ENCODE measurements around the gene SIPA1L3. TPM values are rescaled to one million over a fixed set of nuclear protein-coding genes. Genes with fewer than 3 reads are reported as not detected.
A peak's percentile ranks its signal among the peaks of the same experiment; 100 is the strongest.
"Not testable (repeated sequence)": the region's sequence is repeated elsewhere in the genome, so short reads cannot be mapped to it uniquely, and the experiment has no call there.

Gene SIPA1L3
- polyA plus RNA-seq, 12 donors, result 6.8 to 24.9 (median 9.1) TPM; not detected in 1

DNA sequence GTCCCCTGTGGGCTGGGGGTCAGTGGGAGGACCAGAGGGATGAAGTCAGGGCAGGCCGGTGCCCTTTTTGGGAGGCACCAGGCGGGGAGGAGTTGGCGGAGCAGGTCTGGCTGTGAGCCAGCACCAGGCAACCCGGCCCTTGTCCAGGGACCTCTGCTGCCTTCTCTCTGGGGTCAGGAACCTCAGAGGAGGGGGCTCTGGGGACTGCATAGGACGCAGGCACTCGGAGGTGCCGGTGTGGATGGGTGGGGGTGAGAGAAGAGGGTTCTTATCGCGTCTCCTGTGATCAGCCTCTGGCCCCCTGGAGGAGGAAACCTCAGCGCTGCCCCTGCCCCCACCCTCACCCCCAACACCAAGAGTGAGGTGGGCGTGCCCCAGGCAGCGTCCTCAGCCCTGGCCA, 300.5 kb downstream of the SIPA1L3 start:
- DNase-seq, result no peak

DNA sequence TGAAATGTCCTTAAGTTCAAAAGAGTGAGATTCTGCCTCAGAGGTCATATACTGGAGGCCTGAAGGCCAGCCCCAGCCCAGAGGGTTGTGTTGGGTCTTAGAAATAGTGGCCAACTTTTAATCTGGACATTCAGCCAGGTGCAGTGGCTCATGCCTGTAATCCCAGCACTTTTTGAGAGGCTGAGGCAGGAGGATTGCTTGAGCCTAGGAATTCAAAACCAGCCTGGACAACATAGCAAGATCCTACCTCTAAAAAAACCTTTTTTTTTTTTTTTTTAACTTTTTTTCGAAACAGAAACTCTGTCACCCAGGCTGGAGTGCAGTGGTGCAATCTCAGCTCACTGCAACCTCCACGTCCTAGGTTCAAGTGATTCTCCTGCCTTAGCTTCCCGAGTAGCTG, 301.6 kb downstream of the SIPA1L3 start:
- DNase-seq, result no peak

DNA sequence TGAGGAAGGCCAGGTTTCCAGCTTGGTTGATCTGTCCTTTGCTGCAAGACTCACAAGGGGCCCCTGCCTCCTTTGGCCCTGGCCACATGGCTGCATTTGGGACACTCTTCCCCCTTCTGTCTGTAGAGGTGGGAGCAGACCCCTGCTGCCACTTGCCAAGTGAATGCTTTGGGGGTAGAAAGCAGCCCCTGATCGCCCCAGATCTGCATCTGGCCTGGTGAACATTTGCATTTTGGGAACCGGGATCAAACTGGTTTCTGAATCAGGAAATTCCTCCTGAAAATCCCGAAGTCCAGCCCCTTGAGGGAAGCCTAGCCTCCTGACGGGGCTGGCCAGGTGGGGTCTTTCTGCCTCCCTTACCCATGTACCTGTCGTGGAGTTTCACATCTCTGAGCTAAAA, 302.1 kb downstream of the SIPA1L3 start:
- DNase-seq, result no peak

DNA sequence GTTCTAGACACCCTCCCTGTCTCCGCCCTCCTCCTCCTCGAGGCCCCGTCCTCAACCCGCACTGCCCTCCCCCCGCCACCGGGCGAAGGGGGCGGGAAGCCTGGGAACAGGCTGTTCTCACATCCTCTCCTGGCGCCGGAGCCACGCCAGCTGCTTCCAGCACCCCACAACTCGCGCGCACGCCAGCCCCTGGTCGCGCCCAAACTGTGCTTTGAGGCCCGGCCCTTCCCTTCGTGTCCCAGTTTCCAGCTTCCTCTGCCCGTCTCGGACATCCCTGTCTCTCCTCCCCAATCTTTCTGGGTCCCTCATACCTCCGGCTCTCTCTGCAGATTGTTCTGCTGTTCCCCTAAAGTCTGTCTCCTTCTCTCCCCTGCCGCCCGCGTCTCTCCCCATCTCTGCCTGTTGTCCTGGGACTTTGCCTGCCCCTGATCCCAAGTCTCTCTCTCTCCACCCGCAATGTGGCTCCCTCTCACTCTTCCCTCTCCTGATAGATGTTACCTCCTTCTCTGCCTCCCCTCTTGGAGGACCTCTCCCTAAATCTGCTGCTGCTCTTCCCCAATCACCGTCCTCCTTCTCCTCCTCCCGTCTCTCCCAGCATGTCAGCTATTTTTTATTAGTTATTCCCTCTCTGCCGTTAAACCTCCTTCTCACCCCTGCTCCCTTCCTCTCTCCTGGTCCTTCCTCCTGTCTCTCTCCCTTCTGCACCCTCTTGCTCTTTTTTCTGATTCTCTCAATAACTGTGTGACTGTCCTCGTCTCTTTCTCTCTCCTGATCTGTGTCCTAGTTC, 302.9 kb downstream of the SIPA1L3 start:
- peak; percentile 91 for DNase-seq

DNA sequence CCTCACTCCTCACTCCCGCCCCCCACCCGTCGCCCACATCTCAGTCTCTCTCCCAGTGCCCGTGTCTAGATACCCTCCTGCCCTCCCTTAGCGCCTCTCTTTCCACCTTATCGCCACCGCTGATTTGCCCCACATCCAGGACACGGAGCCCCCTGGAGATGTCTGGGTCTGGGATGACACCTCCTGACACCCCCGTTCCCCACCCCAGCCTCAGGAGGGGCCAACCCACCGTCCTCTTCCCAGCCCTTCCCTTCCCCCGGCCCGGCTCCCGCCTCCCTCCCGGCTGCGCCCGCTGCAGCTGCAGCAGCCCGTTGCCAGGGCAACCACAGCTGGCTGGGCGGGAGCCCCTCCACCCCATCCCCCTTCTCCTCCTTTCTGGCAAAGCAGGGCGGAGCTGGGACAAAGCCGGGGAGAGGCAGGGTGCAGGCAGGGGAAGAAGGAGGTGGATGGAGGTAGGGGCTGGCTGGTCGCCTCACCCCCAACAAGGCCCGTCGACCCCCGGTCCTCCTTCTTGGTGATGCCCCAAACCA, 303.5 kb downstream of the SIPA1L3 start:
- peak; percentile 93 for DNase-seq

DNA sequence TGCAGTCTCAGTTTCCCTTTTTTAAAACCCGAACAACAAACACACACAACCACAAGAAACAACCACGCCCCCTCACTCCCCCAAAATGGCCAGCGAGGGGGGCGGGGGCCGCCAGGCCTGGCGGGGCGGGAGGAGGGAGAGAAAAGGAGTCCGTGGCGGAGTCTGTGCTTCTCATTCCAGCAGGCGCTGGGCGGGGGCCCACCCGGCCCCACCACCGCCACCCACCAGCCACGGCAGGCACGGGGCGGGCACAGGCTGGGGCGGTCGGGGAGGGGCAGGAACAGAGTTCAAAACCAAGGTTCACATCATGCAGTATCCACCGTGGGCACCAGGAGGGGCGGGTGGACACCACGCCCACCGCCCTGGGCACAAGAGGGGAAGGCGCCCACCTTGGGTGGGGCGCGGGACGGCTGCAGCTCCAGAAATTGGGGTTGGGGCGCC, 304.2 kb downstream of the SIPA1L3 start:
- peak; percentile 68 for DNase-seq

DNA sequence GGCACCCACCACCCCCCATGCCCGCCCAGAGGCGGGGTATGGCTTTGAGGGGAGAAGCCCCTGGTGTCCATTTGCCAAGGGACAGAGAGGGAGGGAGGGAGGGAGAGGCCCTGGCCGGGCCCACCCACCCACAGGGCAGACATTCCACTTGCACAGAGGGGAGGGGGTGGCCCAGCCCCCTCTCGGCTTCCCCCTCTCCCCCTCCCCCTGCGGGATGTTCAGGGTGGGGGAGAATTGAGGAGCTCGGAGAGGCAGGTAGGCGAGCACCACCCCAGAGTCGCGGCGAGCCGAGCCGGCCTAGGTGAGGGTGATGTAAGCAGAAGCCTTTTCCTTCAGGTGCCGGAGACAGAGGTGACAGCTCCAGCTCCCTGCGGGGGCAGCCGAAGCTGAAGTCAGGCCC, 304.8 kb downstream of the SIPA1L3 start:
- no peak for DNase-seq

DNA sequence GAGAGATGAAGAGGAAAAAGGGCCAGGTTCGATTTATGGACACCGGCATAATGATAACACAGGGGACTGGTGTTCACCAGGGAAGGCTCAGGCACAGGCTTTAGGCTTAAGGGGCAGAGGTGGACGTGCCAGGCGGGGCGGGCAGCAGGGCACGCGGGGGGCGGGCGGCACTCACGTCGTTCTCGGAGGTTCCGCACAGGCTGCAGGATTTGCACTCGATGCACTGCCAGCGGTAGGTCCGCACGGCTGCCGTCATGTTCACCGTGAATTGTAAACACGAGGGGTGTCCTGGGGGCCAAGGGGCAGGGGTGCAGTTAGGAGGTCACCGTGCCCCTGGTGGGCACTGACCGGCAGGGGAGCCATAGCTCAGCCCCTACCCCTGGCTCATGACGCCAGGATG, 306.5 kb downstream of the SIPA1L3 start:
- DNase-seq, result no peak

DNA sequence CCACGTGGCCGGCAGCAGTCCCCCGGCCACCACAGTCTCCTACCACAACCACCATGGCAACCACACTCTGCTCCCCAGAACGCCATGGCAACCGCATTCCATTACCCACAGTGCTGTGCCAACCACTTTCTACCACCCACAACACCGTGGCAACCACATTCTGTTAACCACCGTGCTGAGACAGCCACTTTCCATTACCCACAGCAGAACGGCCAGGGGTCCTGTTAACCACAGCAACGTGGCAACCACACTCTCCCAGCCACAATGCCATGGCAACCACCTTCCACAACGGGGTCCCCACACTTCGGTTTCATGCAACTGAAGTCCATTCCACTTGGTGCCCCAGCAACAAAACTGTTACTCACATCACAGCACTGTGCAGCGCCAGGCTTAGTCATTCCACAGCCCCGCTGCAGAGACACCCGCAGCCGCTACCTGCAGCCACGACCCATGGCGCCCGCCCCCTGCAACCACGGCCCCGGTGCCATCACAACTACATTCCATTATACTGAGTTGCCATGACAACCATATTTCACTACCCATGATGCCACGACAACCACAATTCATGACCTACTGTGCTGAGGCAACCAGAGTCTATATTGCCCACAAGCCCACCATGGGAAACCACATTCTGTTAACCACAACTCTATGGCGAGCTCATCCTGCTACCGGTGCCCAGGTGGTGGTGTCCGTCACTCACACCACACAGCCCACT, 307.1 kb downstream of the SIPA1L3 start:
- DNase-seq, result no peak

DNA sequence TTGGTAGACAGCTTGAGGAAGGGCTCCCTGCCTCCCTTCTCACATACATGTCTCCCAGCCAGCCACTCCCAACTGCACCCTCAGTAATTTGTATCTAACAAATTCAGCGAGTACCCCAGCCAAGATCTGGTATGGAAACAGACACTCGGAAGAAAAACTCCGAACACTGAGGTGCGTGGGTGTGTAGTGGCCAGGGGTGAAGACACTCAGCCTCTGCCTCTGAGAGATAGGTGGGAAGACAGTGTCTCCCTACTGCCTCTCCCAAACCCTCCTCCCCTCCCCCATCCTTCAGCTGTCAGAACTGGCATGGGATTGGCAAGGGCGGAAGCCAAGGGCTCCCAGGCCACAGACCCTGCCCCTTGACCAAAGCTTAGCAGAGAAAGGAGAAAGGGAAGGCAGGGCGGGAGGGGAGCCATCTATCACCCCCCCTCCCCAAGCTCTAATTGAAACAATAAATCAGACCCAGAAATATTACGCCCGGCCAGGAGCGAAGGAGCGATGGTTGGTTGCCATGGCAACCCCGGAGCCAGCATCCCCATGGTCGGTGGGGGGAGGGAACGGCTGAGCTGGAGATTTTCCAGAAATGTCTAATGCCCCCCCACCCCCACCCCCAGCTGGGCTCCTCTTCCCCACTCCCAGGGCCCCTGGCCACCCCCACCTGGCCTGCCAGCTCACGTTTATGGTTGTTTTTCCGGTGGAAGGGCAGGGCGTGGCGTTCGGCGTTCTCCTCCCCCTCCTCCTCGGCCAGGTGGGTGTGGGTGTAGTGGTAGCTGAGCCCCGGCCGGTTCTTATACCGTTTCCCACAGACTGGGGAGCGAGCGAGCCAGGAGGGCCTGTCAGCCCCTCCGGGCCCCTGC, 310.0 kb downstream of the SIPA1L3 start:
- no peak for DNase-seq

DNA sequence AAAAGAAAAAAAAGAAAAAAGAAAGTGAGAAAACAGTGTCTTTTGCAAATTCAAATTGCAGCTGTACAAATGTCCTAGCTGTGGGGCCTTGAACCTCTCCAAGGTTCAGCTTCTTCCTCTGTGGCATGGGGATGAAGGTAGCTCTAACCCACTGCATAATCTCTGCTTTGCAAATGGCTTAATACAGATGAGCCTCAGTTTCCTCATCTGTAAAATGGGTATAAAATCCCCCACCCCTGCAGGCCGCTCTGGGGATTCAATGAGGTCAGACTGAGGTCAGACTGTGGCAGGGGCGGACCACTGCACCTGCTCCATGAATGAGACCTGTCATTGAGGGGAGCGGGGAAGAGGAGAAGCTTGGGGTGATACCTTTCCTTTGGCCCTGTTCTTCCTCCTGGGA, 311.2 kb downstream of the SIPA1L3 start:
- no peak for DNase-seq

DNA sequence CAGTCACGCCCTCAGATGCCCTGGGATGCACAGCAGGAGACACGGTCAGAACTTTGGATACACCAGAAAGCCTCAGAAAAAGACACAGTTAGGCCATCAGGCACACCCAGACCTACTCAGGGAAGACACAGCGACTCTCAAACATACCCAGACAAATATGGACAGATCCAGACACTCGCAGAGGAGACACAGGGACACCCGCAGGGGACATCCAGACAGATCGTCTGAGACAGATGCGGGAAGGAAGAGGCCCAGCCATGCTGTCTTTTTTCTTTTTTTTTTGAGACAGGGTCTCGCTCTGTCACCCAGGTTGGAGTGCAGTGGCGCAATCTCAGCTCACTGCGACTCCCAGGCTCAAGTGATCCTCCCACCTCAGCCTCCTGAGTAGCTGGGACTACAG, 312.2 kb downstream of the SIPA1L3 start:
- DNase-seq, result no peak

DNA sequence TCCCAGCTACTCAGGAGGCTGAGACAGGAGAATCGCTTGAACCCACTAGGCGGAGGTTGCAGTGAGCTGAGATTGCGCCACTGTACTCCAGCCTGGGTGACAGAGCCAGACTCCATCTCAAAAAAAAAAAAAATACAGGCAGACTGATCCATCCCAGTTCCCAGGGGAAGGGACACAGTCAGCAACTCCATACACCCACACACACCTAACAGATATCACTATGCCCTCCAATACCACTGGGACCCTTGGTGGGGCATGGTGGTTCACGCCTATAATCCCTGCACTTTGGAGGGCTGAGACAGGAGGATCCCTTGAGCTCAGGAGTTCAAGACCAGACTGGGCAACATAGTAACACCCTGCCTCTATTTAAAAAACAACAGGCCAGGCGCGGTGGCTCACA, 314.4 kb downstream of the SIPA1L3 start:
- DNase-seq, result no peak

DNA sequence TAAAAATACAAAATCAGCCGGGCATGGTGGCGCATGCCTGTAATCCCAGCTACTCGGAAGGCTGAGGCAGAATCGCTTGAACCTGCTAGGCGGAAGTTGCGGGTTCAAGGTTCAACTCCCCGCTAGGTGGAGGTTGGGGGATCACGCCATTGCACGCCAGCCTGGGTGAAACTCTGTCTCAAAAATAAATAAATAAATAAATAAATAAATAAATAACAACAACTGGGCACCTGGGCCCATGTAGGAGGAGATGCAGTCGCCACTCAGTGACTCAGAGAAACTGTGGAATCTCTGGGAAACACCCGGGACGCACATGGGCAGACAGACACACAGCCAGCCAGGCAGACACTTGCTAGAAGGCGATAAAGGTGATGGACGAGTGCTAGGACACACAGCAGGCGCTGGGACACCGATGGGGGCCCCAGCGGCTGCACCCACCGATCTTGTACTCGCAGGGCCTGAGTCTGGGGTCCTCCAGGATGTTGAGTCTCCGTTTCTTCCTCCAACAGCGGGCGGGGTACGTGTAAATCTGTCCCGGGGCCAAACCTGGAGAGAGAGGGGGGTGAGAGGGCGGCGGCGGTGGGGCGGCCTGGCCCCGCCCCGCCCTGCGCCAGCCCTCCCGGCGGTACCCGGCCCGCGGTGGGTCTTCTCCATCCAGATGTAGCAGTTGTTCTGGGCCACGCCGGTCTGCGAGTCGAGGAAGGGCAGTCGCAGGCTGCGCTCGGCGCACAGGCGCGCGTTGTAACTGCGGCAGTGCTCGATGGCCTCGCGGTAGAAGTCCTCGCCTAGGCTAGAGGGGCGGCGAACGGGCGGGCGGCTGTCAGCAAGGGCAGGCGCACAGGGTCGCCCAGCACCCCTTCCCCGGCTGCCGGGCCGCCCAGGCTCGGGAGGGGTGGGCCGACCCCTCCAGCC, 315.2 kb downstream of the SIPA1L3 start:
- no peak for DNase-seq

DNA sequence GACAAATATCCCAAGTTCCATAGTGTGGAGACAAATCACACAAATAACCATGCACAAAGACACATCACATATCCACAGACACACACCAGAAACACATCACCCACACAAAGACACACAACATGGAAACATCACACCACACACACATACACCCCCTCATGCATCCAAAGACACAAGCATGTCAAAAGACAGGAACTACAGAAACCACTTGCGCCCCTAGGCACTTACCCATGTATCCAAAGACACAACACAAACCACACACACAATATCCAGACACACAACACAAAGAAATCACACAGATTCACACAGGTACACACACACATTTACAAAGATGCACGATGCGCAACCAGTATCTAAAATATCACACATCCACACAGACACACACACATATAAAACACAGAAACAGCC, 316.1 kb downstream of the SIPA1L3 start:
- DNase-seq, result no peak

DNA sequence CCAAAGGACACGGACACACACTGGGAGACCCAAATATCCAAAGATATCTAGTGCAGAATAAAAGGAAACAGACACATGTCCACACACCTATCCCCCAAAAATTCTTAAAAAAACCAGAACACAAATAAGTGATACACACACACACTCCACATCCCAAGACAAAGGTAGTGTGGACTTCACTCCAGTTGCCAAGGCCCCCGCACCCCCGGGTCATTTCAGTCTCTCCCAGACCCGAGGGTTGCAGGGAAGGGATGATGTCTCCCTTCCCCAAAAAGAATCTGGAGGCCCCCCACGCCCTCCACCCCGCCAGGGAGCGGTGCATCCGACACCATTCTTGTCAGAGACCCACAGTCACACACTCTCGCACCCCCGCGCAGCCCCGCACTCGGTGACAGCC, 316.6 kb downstream of the SIPA1L3 start:
- no peak for DNase-seq

DNA sequence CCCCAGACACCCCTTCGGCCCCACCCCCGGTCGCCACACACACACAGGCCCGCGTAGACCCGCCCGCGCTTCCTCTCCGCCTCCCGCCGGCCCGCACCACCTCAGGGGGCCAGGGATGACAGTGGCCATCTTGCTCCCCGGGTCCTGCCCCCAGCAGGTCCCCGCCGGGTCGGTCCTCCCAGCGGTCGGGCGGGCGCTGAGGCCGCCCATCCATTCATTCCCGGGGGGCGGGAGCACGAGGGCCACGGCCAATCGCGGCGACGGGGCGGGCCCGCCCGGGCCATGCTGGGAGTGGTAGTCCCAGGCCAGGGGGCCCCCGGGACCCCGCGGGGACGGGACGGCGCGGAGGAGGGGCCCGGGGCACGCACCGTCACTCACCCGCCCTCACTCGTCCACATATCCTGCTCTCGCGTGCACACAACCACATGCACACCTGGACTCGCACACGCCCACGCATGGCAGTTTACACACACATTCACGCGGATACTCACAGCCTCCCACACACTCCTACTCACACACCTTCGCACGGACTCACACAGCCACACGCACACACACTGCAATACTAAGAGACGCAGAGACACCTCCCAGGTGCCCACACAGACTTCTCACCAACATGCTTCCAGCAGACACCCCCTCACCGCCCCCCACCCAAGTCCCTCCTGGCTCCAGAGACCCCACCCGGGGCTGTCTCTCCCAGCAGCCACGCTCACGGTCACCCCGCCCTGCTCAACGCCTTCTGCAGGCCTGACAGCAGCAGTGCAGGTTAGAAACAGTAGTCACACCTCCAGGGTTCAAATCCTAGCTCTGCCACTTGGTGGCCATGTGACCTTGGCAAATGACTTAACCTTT, 317.2 kb downstream of the SIPA1L3 start, which contains the start of gene DPF1:
DPF1 (minus strand) TSS at position 209 of the 849 bp plus-strand sequence; CDS start at position 129, 80 bp downstream.
- DNase-seq, result peak; percentile 57

DNA sequence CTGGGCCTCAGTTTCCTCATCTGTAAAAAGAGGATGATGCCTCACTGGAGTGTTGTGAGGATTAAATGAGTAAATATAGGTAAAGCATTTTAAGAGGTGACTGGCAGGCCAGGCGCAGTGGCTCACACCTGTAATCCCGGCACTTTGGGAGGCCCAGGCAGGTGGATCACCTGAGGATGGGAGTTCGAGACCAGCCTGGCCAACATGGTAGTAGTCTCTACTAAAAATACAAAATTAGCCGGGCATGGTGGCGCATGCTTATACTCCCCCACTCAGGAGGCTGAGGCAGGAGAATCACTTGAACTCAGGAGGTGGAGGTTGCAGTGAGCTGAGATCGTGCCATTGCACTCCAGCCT, 317.8 kb downstream of the SIPA1L3 start:
- DNase-seq, result not testable (repeated sequence)

DNA sequence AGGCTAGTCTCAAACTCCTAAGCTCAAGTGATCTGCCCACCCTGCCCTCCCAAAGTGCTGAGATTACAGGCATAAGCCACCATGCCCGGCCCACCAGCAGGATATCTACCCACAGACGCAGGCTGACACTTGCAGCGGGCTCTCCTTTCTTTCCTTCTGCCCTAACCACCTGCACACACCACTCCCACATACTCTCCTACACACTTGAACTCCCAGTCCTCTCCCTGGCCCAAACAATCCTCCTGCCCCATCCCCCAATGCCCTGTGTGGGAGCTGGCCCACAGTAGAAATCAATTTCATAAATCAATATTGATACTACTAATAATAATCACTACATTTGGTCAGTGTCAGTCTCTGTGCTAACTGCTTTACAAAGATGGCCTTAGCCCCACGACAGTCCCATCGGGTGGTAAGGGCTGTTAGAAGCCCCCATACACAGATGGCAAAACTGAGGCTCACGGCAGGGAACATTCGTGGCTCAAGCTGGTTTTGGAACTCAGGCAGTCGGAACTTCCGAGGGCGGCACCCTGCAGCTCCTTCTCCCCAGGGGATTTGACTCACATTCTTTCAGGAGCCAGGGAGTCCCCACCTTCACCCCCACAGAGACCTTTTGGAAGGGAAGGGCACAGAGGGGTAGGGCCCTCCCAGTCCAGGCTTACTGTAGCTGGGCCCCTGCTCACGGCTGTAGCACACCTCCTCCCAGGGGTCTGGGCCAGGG, 320.4 kb downstream of the SIPA1L3 start:
- no peak for DNase-seq
